Ammon's horn (tissue), 1 donor: ENCODE data around the gene SLC1A2.
A peak's percentile ranks its signal among the peaks of the same experiment; 100 is the strongest.

Experiments used
- DNase-seq: peaks from one replicate; pipeline ENCODE4 v3.0.0-alpha.2; 2016; ENCODE audit warnings: low spot score

The SLC1A2 gene

GRCh38 chr11:35376118-35376510 is 43.2 kb downstream of the SLC1A2 start:
- no peak for DNase-seq

- DNase-seq = no peak
These were observed 43.8 kb downstream of the SLC1A2 start for GRCh38 chr11:35375332-35376117.

- DNase-seq = no peak
These were observed 45.9 kb downstream of the SLC1A2 start for GRCh38 chr11:35373284-35373933.

- no peak for DNase-seq
These were observed 46.6 kb downstream of the SLC1A2 start for GRCh38 chr11:35372565-35373283.

- DNase-seq = no peak
These were observed 51.9 kb downstream of the SLC1A2 start for GRCh38 chr11:35367491-35367890.

- DNase-seq = no peak
These were observed 52.6 kb downstream of the SLC1A2 start for GRCh38 chr11:35366798-35367197.

GRCh38 chr11:35365961-35366360 is 53.4 kb downstream of the SLC1A2 start:
- no peak for DNase-seq

- no peak for DNase-seq
These were observed 54.0 kb downstream of the SLC1A2 start for GRCh38 chr11:35365395-35365794.

GRCh38 chr11:35363854-35364780 is 55.2 kb downstream of the SLC1A2 start:
- DNase-seq = peak; percentile 54

GRCh38 chr11:35363246-35363801 is 56.0 kb downstream of the SLC1A2 start:
- peak; percentile 62 for DNase-seq

GRCh38 chr11:35362521-35362980 is 56.8 kb downstream of the SLC1A2 start:
- no peak for DNase-seq

GRCh38 chr11:35360055-35360530 is 59.3 kb downstream of the SLC1A2 start:
- no peak for DNase-seq

GRCh38 chr11:35359321-35360054 is 59.9 kb downstream of the SLC1A2 start:
- DNase-seq = no peak

- DNase-seq = no peak
These were observed 61.0 kb downstream of the SLC1A2 start for GRCh38 chr11:35358391-35358790.

GRCh38 chr11:35357923-35358322 is 61.4 kb downstream of the SLC1A2 start:
- no peak for DNase-seq

GRCh38 chr11:35355102-35355749 is 64.1 kb downstream of the SLC1A2 start:
- DNase-seq = no peak

- no peak for DNase-seq
These were observed 64.7 kb downstream of the SLC1A2 start for GRCh38 chr11:35354644-35355043.

GRCh38 chr11:35352077-35352888 is 67.1 kb downstream of the SLC1A2 start:
- DNase-seq = no peak

GRCh38 chr11:35349897-35350296 is 69.5 kb downstream of the SLC1A2 start:
- DNase-seq = no peak
